ENCODE data around the gene TFDP1.

Gene TFDP1

DNA sequence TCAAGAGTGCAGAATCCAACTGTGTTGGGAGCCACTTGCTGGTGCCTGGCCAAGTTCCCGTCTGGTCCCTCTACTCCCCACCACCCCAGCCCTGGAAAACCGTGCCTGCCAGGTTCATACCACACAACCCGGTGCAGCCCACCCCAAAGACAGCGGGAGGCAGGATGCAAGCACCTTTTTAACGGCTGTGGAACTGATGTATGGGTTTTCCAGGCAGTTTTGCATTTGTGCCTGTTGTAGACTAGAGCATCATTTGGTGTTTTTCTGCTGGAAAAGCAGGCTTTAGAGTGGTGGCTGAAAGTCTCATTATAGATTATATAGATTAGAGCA is 13.5 kb downstream of the TFDP1 start:
- no peak for DNase-seq (ENCODE audit: low spot score)

DNA sequence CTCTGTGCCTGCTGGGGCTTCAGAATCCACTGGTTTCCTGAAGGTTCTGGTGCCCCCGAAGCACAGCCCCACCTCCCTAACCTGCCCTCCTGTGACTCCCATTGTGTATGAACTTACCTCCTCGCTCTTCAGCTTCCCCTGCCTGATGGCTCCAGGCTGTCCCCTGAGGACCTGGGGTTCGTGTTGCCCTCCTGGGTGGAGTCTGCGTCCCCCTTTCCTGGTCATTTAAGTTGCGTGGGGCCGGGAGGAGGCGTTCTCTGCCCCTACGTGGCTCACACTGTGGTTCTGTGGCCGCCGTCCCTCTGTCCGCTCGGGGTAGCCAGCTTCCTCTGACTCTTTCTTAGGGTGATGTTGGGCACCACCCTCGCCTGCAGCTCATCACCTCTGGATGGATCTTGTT is 13.9 kb downstream of the TFDP1 start:
- no peak for DNase-seq (ENCODE audit: low spot score)

GRCh38 chr13:113599391-113599790 is 14.8 kb downstream of the TFDP1 start:
- DNase-seq (ENCODE audit: low spot score) = no peak

- DNase-seq (ENCODE audit: low spot score) = no peak
These were observed 16.9 kb downstream of the TFDP1 start for GRCh38 chr13:113601166-113602070.

DNA sequence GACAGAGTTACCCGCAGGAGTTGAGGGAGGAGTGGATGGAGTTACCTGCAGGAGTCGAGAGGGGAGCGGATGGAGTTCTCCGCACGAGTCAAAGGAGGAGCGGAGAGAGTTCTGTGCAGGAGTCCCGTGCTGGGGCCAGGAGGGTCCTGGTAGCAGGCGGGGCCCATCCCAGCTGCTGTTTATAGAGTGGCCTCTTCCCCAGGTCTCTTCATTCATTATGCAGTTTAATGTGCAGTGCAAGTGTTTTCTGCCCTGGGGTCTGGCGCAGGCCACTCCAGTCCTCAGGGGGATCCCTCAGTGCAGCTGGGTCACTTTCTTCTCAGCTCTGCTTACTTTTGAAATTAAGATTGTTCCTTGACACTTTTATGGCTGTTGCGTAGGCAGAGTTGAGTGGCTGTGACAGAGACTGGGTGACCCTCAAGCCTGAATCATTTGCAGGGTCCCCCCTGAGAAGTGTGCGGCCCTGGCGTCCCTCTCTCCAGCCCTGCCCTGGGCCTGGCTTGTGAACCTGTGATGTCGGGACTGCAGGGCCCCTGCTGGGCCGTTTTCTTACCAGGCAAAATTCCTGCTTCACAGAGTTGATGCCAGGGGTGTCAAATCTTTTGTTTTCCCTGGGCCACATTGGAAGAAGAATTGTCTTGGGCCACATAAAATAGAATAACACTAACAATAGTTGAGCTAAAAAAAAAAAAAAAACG is 17.9 kb downstream of the TFDP1 start:
- no peak for DNase-seq (ENCODE audit: low spot score)

GRCh38 chr13:113603116-113603710 is 18.7 kb downstream of the TFDP1 start:
- DNase-seq (ENCODE audit: low spot score) = no peak

DNA sequence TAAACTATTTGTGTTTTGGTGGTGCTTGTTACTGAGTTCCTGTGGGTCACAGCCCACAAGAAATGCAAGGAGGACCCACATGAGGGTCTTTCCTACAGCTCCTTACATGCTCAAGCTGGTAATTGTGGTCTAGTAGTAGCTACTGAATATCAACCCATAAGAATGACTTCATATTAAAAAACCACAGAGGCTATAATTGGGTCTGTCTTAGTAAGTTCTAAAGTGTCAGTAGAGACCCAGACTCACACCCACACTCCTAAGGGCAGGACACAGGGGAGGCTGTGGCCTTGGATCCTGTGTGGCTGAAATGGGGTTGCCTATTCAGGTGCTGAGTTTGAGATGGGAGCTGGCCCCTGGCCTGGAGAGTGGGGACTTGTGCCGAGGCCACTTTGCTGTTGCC is 19.6 kb downstream of the TFDP1 start:
- no peak for DNase-seq (ENCODE audit: low spot score)

DNA sequence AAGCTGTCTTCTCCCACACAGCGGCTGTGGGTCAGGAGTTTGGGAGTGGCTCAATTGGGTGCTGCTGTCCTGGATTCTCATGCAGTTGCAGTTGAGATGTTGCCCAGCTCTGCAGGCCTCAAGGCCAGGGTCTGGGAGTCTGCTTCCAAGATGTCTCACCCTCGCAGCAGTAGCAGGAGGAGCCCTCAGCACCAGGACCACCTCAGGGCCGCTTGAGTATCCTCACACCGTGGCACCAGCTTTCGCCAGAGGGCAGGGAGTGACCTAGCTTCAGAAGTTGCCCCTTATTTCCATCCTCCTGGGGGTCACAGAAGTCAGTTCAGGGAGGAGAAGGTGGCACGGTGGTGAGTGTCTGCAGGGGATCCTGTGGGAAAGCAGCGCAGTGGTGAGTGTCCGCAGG is 20.9 kb downstream of the TFDP1 start:
- no peak for DNase-seq (ENCODE audit: low spot score)

DNA sequence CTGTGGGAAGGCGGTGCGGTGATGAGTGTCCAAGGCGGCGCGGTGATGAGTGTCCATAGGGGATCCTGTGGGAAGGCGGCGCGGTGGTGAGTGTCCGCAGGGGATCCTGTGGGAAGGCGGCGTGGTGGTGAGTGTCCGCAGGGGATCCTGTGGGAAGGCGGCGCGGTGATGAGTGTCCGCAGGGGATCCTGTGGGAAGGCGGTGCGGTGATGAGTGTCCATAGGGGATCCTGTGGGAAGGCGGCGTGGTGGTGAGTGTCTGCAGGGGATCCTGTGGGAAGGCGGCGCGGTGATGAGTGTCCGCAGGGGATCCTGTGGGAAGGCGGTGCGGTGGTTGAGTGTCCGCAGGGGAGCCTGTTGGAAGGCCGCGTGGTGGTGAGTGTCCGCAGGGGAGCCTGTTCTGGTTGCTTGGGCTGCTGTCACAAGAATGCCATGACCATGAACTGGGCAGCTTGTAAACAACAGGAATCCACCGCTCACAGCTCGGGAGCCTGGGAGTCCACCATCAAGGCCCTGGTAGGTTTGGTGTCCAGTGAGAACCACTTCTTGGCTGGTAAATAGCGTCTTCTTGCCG is 21.4 kb downstream of the TFDP1 start:
- DNase-seq (ENCODE audit: low spot score) = no peak

DNA sequence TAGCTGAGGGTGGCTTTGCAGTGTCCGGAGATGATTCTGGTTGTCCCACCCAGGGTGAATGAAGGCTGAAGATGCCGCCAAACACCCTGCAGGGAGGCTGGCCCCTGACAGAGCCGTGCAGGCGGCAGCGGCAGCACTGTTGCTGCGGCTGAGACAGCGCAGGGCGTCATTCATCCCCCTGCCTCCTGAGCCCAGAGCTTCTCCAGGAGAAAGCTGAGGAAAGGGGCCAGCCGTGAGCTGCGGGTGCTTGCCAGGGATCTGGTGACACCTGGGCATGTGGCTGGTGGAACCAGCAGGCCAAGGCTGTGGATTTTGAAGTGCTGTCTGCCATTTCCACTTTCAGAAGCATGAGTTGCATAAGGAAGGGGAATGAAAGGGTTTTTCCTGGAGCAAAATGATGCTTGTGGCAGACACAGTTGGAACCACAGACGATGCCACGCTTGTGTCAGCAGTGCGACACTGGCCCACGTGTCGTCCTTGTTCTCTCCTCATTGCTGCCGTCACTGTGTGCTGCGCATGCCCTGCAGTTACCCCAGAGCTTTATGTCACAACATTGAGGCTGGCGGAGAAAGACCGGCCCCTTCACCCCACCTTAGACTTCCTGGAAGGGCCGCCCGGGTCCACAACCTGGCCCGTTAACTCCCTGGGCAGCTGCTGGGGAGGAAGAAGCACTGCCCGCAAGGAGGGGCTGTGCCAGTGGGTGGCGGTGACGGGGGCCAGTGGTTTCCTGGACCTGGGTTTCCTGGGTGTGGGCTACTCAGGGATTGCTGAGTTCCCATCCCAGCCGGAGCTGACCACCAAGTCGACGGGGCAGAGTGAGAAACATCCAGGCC is 22.7 kb downstream of the TFDP1 start:
- peak; percentile 39 for DNase-seq (ENCODE audit: low spot score)

DNA sequence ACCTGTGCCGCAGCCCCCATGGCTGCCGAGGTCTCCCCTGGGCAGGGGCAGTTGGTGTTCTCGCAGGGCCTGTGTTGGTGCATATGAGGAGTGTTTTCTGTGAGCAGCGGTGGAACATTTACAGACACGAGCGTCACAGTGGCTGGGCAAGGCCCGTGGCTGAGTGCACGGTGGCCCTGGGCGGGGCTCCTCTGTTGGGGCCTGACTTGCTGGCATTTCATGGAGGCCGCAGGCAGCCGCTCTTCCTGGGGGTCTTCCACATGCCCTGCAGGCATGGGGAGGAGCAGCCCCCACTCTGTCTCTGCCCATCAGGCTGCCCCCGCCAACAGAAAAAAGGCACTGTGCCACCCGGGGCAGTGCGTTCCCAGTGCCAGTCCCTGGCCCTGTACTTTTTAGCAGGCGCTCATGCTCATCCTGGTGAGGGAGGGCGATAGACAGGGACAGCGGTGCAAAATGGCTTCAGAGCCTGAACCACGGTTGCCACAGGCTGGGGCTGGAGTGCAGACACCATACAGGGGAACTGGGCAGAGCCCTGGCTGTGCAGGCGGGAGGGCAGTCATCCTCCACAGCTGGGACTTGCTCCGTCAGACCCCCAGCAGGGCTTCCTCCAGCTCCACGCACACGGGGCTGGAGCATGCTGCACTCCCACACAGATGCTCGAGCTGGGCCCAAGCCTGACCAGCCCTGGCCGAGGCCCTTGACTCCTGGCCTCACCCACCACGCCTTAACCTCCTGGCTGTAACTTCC is 23.5 kb downstream of the TFDP1 start:
- peak; percentile 52 for DNase-seq (ENCODE audit: low spot score)

DNA sequence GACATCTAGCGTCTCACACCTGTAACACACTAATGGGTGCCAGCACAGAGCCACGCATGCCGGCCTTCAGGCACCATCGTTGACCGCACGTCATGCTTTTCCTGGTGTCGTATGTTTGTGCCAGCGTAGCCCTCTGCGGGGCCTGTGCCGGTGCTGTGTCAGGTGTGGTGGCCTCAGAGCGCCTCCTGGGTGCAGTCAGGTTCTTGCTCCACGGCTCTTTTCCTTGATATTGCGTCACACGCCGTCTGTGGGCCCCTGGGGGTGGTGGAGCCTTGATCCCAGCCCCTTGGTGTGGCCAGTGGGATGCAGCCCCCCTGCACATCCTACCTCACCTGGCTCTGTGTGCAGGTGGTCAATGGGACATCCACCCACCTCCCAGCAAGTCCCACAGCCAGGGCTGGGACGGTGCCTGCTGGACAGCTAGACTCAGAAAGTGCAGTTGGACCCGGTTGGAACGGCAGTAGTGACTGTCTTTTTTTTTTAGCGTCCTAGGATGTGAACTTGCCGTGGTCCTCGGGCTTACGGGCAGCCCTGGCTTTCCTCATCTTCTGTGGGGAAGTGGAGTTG is 24.5 kb downstream of the TFDP1 start:
- DNase-seq (ENCODE audit: low spot score) = no peak

DNA sequence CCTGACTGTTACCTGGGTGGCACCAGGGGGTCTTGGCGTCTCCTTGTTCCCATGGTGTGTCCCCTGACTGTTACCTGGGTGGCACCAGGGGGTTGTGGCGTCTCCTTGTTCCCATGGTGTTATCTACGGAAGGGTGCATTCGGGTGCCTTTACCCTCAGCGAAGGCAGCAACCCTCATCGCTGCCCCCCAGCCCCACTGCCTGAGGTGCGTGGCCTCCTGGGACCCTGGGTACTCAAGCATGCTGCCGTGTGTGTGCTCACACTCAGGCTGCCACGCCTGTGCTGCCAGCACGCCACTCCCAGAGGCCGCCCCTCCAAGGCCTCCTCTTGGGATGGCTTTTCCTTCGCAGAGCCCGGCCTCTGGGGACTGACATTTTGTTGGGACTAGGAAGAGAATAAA is 25.1 kb downstream of the TFDP1 start:
- DNase-seq (ENCODE audit: low spot score) = no peak

DNA sequence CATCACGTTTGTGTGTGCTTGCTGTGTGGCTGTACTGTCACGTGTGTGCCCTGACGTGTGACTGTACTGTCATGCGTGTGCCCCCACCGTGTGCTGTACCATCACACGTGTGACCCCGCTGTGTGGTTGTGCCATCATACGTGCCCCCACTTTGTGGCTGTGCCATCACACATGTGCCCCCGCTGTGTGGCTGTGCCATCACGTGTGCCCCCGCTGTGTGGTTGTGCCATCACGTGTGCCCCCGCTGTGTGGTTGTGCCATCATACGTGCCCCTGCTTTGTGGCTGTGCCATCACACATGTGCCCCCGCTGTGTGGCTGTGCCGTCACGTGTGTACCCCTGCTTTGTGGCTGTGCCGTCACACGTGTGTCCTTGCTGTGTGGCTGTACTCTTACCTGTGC is 25.7 kb downstream of the TFDP1 start:
- no peak for DNase-seq (ENCODE audit: low spot score)

DNA sequence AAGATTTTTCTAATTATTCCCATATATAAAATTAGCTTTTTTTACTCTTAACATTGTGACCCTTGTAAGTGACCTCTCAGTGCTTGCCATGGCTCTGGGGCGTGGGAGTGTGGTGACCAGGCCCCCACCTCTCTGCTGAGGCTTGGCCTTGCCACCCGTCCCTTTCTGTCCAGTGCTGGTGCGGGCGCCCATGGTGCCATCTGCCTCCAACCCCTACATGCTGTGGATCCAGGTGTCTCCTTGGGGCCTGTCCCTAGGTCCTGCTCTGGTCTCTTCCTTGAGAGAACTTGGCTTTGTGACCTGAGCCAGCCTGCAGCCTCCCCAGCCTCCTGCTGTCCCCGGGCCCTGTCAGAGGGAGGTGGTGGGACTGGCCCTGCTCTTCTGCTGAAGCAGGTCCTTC is 27.4 kb downstream of the TFDP1 start:
- DNase-seq (ENCODE audit: low spot score) = no peak

DNA sequence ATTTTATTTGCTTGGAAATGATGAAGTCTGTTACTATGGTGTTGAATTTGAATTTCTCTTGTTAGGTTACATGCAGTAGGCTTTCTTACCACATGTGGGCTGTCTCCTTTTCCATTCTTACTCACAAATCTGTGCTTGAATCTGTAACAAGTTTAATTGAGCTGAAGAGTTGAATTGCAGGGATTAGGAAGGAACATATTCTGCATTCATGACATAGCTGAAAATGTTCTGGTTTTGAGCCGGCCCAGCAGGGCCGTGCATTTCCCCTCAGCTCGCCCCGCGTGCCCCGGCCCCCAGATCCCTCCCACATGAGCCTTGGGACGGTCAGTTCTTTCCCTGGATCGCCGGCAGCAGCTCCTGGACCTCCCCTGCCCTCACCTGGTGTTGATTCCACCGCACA is 28.1 kb downstream of the TFDP1 start:
- no peak for DNase-seq (ENCODE audit: low spot score)

GRCh38 chr13:113613789-113614379 is 29.3 kb downstream of the TFDP1 start:
- no peak for DNase-seq (ENCODE audit: low spot score)

GRCh38 chr13:113616281-113616906 is 31.8 kb downstream of the TFDP1 start:
- no peak for DNase-seq (ENCODE audit: low spot score)

GRCh38 chr13:113616991-113617749 is 32.6 kb downstream of the TFDP1 start:
- DNase-seq (ENCODE audit: low spot score) = peak; percentile 81
